Lower leg skin (tissue), 3 donors: ENCODE results near the gene MITF.

Experiments
- POLR2A ChIP-seq, 2 donors: fragments of 450-650 bp; IDR thresholded peaks; one replicate each; pipeline ENCODE4 v1.6.1; 2016 to 2017; ENCODE audit warnings: antibody characterized with exemption in 2 of 2, mild to moderate bottlenecking in 1 of 2, moderate library complexity in 1 of 2
- TF ChIP-seq, protein P1 (sequence below), 3 donors: fragments of 450-650 bp; IDR thresholded peaks; one replicate each; pipeline ENCODE4 v1.5.1; 2016; ENCODE audit warnings: antibody characterized with exemption in 3 of 3, mild to moderate bottlenecking in 3 of 3, moderate library complexity in 2 of 3

DNA sequence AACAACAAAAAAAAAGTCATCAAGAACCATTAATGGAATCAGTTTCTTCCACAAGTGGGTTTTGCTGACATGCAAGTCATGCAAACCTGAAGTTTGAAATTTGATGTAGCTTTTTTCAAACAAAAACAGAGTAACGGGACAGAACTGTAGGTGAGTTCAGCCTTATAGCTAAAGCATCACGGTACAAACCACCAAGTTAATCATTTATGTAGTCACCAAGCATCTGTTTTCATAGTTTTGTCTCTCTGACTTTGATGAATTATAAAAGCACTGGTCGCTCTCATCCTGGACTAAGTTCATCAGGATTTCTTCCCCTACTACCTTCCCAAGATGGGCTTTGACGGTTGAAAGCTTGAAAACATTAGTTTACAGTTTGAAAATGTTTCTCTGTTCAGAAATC lies 143.3 kb downstream of the MITF start:
- TF ChIP-seq, protein P1, sequence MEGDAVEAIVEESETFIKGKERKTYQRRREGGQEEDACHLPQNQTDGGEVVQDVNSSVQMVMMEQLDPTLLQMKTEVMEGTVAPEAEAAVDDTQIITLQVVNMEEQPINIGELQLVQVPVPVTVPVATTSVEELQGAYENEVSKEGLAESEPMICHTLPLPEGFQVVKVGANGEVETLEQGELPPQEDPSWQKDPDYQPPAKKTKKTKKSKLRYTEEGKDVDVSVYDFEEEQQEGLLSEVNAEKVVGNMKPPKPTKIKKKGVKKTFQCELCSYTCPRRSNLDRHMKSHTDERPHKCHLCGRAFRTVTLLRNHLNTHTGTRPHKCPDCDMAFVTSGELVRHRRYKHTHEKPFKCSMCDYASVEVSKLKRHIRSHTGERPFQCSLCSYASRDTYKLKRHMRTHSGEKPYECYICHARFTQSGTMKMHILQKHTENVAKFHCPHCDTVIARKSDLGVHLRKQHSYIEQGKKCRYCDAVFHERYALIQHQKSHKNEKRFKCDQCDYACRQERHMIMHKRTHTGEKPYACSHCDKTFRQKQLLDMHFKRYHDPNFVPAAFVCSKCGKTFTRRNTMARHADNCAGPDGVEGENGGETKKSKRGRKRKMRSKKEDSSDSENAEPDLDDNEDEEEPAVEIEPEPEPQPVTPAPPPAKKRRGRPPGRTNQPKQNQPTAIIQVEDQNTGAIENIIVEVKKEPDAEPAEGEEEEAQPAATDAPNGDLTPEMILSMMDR (IDR thresholded peaks at IDR 0.05): no peak
- no peak for TF ChIP-seq POLR2A (IDR thresholded peaks at IDR 0.05)
